ENCODE measurements around the gene TTC8.
"Not testable (repeated sequence)": the region's sequence is repeated elsewhere in the genome, so short reads cannot be mapped to it uniquely, and the experiment has no call there.

TTC8 gene

DNA sequence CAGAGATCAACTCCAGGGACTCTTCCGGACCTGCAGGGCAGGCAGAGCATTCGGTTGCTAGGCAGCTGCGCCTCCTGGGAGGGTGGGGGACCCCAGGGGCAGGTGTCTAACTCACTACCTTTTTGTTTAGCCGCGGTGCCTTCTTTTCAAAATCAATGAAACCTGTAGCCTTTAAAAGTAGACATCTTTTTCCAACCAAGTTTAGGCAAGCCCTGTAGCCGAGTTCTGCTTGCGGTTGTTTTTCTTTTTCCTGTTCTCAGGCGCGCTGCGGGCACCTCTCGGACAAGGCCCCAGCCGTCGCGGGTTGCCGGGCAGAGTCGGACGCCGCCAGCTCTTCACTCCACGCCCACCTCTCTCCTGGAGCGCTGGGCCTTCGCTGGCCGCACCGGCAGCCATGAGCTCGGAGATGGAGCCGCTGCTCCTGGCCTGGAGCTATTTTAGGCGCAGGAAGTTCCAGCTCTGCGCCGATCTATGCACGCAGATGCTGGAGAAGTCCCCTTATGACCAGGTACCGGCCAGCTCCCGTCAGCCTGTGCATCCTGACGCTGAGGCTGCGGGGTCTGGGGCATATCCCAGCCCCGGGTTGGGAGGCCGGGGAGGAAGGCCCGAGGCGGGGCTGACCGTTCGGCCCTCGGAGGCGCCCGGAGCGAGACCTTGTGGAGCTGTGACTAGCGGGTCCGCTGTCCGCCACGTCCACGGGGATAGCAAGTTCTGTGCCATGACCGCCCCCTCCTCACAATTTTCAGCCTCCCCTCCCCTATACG lies at the start of gene TTC8:
TSS of gene TTC8 (plus strand) at position 338 of the 764 bp plus-strand sequence. CDS start at position 395, 57 bp downstream.
- DNase-seq (ENCODE audit: low spot score) = peak; percentile 93

DNA sequence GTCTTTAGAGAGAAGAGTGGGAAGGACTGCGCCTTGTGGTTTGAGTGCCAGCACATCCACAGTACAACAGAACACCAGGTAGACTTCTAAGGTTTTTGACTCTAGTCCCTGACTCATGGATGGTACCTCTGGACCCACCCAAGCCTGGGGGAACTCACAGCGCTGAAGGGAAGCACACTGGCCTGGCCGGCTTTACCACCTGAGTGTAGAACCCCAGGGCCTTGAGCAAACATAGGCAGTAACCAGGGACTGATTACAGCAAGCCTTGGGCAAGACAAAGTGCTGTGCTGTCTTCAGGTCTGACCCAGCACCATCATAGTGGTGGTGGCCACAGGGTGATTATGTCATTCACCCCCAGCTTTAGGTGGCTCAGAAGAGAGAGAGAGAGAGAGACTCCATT lies 48.9 kb upstream of the TTC8 start:
- DNase-seq (ENCODE audit: low spot score) = no peak

DNA sequence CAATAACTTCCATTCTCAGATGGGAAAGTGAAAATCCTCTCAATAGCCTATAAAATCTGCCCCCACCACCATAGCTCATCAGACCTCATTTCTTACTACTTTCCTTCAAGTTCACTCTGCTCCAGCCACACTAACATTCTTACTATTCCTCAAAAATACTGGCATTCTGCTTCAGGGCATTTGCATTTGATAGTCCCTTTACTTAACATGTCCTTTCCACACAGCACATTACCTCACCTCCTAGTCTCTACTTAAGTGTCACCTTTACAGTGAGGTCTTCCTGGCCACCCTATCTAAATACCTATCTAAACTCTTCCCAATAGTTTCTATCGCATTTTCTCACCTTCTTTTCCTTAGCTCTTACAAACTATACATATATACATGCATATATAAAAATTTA lies 38.5 kb upstream of the TTC8 start:
- no peak for DNase-seq (ENCODE audit: low spot score)

DNA sequence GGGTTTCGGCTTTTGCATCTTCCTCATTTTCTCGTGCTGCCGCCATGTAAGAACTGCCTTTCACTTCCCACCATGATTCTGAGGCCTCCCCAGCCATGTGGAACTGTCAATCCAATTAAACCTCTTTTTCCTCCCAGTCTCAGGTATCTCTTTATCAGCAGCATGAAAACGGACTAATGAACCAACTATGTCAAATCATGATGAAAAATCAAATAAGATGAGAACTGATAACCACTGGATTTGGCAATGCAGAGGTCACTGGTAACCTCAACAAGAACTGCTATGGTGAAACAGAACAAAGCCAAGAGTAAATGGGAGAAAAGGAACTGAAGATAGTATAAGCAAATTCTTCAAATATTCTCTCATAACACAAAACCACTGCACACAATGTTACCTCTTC lies 37.7 kb upstream of the TTC8 start:
- DNase-seq (ENCODE audit: low spot score) = no peak

DNA sequence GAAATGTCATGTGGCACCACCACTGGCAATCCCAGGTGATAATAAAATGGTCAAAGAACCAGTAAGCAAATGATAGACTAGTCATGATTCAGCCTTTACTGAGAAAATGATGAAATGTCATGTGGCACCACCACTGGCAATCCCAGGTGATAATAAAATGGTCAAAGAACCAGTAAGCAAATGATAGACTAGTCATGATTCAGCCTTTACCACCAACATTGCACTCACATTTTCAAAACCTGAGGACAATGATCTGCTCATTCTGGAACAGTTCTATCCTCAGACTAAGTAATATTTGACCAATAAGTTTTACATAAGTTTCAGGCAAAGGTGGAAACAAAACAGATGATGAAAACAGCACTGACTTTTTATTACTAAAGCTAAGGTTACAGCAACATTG lies 34.9 kb upstream of the TTC8 start:
- not testable (repeated sequence) for DNase-seq (ENCODE audit: low spot score)

DNA sequence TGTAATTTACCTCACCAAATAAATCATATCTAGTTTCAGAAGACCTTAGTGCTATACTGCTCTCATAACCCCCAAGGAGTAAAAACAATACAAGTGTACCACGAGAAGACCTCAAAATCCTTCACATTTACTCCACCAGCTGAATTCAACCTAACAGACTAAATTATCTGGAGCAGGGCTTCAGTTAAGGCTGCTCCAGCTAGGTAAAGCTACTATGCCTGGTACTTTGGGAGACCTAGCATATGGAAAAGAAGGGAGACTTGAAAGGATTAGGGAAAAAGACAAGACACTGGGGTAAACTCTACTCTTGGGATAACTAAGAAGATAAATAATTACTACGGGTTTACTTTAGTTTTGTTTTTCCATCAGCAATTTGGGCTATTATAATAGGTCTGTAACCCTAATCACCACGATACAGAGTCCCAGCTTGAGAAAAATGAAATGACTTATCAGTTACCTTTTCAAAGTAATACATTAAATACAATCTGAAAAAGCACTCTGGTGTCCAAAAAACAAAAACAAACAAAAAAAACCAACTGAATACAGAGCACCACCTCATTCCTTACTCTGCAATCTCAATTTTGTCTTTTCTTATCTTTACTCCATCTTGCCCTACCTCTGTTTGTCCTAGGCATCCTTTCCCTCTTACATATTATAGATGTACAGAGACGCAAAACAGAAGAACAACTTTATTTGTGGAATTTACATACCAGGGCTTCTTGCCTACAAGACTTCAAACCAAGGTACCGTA lies 33.8 kb upstream of the TTC8 start:
- DNase-seq (ENCODE audit: low spot score) = no peak

DNA sequence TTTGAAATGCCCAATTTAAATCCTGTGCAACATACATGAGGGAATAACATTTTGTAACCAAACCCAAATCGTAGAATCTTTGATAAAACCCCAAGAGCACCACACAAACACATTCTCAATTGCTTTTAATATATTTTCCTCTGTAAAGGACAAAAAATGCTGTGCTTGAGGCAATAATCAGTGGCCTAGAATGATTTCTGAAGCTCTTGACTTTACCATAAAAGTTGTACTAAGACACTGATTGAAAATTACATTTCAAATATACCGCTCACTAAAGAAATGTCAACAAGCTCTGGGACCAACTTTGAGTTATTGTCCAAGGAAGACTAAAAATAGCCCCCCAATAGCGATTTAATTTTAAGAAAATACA lies 33.2 kb upstream of the TTC8 start:
- DNase-seq (ENCODE audit: low spot score) = no peak

DNA sequence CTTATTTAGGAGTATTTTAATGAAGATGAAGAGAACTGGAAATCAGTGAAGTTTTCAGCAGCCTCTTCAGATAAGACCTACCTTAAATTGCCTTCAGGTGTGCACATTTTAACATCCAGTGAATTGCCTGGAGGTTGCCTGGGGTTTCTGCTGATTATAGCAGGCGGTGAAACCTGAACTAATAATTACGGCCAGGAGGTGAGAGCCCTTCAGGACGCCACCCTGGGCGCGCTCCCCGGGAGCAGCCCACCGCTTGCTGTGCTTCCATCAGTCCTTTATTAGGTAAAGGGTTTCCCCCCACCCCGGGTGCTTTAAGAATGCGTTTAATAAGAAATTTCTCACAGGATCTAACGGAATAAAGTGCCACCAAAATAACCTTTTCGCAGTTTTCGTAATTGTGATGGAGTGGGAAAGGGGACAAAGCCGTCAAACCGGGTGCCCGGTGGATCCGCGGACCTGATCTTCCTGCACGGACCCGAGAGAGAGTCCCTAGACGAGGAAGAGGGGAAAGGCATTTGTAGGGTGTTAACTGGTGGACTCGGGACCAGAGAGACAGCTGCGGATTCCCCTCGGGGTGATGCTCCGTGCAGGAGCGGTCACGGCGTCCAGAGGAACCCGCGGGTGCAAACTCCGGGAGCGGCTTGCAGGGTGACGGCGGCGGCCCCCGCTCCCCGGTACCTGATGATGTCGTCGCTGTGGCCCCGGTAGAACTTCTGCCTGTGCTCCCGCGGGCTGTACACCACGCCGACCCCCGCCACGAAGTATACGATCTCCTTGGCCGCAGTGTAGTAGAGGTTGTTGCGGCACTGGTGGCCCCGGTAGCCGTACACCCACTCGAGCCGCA lies 32.6 kb upstream of the TTC8 start:
- no peak for DNase-seq (ENCODE audit: low spot score)

DNA sequence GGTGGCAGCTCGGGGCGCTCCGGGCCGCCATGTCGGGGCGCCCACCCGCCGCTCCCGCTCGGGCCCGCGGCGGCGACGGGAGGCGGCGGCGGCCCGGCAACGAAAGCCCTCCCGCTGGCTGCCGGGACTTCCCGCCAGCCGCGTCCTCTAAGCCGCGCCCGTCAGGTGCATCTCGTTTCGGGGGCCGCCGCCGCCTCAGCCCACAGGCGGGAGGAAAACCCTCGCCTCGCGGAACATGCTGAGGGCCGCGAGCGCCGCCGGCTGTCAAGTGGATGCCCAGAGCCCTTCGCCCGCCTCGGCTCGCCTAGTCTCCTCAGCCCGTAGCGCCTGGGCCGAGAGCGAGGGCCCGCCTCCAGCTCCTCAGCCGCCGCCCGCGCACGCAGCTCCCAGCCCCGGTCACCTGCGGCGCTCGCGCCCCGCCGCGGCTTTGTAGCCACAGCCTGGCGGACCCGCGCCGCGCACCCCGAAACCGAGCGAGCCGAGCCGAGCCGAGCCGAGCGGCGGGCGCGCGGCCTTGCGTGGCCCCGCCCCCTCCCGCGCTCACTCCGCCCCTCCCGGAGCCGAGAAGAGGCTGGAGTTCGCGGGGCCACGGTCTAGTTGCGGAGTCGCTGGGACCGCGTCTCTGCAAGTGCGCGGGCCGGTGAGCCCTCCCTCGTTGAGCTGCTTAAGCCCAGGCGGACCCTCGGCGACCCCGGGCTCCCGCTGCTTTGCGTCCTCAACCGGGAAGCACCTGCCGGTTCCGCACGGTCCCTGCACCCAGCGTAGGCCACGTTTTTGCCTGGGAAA lies 31.8 kb upstream of the TTC8 start, which contains the start of gene EML5:
TSS of gene EML5 (minus strand) at position 481 of the 786 bp plus-strand sequence. CDS start at position 31, 450 bp downstream.
- DNase-seq (ENCODE audit: low spot score) = peak; percentile 58

DNA sequence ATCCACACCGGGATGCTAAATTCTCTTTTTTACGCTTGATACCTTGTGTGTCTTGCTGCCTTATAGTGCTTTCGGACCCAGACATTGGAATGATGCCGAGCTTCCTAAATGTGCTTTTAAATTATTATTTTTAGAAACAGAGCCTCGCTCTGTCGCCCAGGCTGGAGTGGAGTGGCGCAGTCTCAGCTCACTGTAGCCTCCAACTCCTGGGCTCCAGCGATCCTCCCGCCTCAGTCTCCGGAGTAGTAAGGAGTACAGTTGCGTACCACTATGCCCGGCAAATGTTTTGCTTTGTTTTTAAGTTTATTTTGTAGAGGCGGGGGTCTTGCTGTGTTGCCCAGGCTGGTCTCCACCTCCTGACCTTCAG lies 31.2 kb upstream of the TTC8 start:
- DNase-seq (ENCODE audit: low spot score) = no peak

DNA sequence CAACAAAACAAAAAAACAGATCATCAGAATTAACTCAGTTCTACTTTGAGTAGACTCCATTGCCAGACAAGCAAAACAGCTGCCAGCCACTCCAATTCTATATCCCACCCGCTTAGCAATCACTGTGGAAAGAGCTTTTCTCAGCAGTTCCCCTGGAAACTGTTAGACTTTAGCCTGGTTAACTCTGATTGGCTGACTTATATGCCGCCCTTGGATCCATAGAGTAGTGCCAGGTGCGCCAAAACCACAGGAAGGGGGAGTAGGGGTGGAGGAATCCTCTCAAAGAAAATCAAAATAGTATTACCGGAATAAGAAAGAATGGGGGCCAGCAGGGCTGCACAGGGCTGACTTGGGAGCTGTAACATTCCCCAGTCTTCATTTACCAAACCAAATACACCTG lies 26.3 kb upstream of the TTC8 start:
- DNase-seq (ENCODE audit: low spot score) = no peak

DNA sequence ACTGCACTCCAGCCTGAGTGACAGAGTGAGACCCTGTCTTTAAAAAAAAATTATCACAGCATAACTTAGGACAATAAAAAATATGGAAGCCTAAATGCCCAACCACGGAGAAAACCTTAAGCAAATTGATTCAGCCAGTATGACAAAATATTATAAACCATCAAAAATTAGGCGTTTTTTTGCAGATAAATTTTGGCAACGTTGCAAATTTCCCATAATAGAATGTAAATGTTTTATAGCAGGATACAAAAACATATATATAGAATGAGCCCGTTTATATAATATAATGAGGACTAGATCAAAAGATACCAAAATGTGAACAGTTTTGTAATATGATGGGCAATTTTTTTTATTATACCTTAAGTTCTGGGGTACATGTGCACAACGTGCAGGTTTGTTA lies 24.9 kb upstream of the TTC8 start:
- DNase-seq (ENCODE audit: low spot score) = no peak

DNA sequence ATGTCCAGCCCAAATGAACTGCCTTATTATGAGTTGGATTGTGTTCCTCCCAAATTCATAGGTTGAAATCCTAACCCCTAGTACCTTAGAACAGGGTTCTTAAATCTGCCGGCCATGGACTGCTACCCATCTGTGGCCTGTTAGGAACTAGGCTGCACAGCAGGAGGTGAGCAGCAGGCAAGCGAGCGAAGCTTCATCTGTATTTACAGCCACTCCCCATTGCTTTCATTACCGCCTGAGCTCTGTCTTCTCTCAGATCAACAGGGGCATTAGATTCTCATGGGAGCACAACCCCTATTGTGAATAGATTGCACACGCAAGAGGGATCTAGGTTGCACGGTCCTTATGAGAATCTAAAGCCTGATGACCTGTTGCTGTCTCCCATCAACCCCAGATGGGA lies 21.9 kb upstream of the TTC8 start:
- no peak for DNase-seq (ENCODE audit: low spot score)

DNA sequence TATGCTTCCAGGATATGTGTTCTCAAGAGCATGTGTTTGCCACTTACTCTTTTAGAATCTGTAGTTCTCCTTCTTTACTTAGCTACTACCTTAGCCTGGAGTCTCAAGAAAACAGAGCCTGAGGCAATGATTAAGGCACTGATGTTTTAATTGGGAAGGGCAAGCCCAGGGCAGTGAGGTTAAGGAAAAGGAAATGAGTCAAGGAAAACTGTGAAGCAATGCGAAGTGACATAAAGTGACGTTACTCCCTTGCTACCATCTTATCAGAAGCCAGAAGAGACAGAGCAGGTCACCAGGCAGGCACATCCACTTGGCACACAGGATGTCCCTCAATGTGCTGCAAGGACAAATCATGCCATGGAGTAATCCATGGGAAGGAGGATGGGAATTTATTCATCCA lies 20.4 kb upstream of the TTC8 start:
- no peak for DNase-seq (ENCODE audit: low spot score)

DNA sequence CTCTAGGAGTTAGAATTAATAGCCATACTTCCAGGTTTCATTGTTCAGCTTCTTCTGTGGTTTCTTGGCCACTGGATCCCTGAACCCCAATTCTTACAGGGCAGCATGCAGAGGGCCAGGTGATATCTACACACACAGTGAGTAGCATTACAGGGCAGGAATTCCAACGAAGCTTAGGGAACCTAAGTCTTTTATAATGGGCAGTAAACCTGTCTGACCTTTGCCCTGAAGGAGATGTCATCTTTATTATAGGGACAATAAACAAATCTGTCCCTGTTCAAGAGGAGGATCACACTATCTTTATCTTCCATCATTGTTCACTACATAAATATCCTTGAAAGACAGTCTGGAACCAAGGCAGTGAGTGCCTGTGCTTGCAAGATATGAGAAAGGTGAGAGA lies 20.0 kb upstream of the TTC8 start:
- DNase-seq (ENCODE audit: low spot score) = no peak

DNA sequence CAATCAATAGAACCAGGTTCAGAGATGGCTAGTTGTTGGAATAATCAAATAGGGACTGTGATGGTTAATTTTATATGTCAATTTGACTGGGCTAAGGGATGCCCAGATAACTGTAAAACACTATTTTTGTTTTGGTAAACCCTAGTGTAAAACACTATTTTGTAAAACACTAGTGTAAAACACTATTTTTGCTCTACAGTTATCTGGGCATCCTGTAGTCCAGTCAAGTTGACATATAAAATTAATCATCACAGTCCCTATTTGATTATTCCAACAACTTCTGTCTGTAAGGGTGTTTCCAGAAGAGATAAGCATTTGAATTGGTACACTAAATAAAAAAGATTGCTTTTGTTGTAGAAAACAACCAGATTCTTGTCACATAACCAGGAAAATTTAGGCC lies 16.1 kb upstream of the TTC8 start:
- no peak for DNase-seq (ENCODE audit: low spot score)

DNA sequence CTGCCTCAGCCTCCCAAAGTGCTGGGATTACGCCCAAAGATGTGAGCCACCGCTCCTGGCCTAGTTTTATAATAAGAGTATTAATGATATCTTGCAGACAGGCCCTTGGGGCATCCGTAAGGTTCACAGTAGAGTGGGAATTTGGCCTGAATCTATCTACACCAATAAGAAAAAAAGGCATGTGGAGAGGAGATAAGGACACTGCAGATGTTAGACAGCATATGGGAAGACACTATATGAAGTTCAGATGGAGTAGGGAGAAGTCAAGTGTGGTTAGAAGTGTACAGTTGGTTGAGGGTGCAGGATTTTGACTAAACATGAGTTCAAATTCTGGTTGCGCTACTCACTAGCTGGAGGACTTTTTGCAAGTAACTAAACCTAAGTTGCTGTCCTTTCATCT lies 8.5 kb upstream of the TTC8 start:
- no peak for DNase-seq (ENCODE audit: low spot score)

DNA sequence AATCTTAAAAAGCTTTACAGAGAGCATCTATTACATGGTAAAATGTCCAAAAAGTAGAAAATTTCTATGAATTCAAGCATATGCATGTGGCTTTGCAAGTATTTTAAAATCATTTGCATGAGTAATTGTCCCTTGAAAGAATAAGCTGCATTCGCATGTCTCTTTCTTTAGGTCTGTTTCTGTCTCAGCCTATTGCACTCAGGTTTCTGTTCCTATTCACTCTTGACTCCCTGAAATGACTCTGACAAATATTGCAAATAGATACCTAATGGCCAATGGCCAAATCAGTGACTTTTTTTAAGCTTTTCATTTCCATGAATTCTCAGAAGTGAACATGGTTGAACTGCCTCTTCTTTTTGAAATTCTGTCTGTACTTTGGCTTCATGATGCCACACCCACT lies 6.4 kb upstream of the TTC8 start:
- DNase-seq (ENCODE audit: low spot score) = no peak

DNA sequence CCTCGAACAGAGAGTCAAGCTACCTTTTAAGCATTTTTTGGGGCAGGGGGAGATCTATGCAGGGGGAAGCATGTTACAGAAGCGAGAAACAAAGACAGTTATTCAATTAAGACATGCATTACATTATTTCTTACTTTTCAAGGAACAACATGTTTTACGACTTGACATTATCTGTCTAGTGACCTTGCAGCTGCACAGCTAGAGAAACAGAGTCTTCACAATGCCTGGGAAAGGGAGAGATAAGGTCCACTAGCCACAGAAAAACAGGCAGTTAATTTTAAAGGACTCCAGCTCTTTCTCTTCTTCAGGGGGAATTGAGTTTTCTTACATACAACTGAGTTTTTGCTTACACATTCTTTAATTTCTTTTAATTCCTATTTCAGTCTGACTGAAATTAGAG lies 4.8 kb upstream of the TTC8 start:
- DNase-seq (ENCODE audit: low spot score) = not testable (repeated sequence)

DNA sequence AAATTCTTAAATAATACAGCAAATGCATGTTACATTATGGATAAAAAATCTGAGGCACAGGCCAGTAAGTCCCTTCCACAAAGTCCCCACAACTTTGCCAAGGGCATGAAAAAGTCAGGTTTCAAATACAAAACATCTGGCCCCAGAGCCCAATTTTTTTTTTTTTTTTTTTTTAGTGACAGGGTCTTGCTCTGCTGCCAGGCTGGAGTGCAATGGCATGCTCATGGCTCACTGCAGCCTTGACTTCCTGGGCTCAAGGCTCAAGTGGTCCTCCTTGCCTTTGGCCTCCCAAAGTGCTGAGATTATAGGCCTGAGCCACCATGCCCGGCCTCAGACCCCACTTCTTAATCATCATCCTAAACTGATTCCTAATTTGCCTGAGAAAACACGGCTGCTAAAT lies 3.1 kb upstream of the TTC8 start:
- no peak for DNase-seq (ENCODE audit: low spot score)

DNA sequence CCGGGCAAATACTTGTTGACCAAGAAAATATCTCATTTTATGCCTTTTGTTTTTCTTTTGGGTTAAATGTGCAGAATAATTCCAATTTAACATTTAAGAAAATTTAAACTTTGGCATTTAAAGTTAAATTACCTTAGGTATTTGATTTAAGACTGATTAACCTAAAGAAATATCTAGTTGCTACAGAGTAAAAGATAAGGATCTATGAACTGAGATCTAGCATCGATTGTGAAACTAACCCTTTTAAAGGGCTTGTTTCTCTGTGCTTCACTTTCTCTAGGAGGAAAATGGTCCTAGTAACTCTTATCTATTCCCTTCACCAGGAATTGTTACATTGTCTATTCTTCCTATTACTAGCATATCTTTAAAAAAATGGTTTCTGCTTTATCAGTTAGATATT lies 2.6 kb upstream of the TTC8 start:
- DNase-seq (ENCODE audit: low spot score) = no peak

DNA sequence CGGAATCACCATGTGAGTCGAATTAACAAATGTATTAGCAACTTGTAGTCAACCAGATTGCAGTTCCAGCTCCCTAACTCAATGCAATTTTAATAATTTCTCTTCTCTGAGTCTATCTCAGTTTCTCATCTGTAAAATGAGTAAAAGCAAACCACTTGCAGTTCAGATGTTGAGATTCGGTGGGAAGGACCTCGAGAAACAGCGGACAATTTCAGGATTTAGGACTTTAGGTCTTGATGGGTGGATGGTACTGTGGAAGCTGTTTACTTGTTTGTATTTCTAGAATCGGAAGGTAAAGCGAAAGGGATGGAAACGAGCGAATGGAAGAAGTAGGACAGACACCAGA lies 510 bp upstream of the TTC8 start:
- DNase-seq (ENCODE audit: low spot score) = no peak

Data from AG08395 (cell line).